ENCODE measurements around the gene SRMS.

SRMS gene

GRCh38 chr20:63491635-63492230, 55.8 kb downstream of the SRMS start:
- no peak for DNase-seq (ENCODE audit: low read depth, low spot score)

- DNase-seq (ENCODE audit: low read depth, low spot score) = no peak
Measured at GRCh38 chr20:63491078-63491477, 56.5 kb downstream of the SRMS start.

Data from smooth muscle cell of the brain vasculature (primary cell).